Activated gamma-delta T cell treated with Interleukin-2 at 50 U/mL for 16 hours (primary cell): ENCODE measurements around the gene COX17.

ENCODE experiments used
- DNase-seq: peaks from one replicate; pipeline ENCODE4 v3.0.0-alpha.2; 2020

COX17 gene

GRCh38 chr3:119673875-119674274 lies 3.3 kb downstream of the COX17 start:
- no peak for DNase-seq

GRCh38 chr3:119672776-119673175 lies 4.4 kb downstream of the COX17 start:
- no peak for DNase-seq

GRCh38 chr3:119669906-119670570 lies 7.2 kb downstream of the COX17 start:
- no peak for DNase-seq

GRCh38 chr3:119665954-119666559 lies 11.1 kb downstream of the COX17 start:
- DNase-seq: no peak

- DNase-seq: no peak
Observed at GRCh38 chr3:119664850-119665379, 12.3 kb downstream of the COX17 start.

GRCh38 chr3:119664370-119664769 lies 12.8 kb downstream of the COX17 start:
- DNase-seq: no peak

- DNase-seq: no peak
Observed at GRCh38 chr3:119663885-119664284, 13.3 kb downstream of the COX17 start.

- no peak for DNase-seq
Observed at GRCh38 chr3:119662604-119663373, 14.4 kb downstream of the COX17 start.

- no peak for DNase-seq
Observed at GRCh38 chr3:119660474-119661440, 16.4 kb downstream of the COX17 start, which contains the start of gene POPDC2. POPDC2 (minus strand) TSS chr3:119660589; CDS start chr3:119660423, 166 bp downstream.

GRCh38 chr3:119659606-119660291 lies 17.5 kb downstream of the COX17 start:
- no peak for DNase-seq

- no peak for DNase-seq
Observed at GRCh38 chr3:119658994-119659393, 18.2 kb downstream of the COX17 start.

- DNase-seq: no peak
Observed at GRCh38 chr3:119657887-119658702, 19.1 kb downstream of the COX17 start.

GRCh38 chr3:119653876-119654275 lies 23.3 kb downstream of the COX17 start:
- no peak for DNase-seq

GRCh38 chr3:119652306-119653033 lies 24.7 kb downstream of the COX17 start:
- no peak for DNase-seq

GRCh38 chr3:119649761-119650160 lies 27.4 kb downstream of the COX17 start:
- DNase-seq: no peak

- no peak for DNase-seq
Observed at GRCh38 chr3:119647843-119648575, 29.2 kb downstream of the COX17 start.

GRCh38 chr3:119647171-119647570 lies 30.0 kb downstream of the COX17 start:
- DNase-seq: no peak

- DNase-seq: no peak
Observed at GRCh38 chr3:119645813-119646212, 31.4 kb downstream of the COX17 start.

GRCh38 chr3:119644481-119644880 lies 32.7 kb downstream of the COX17 start:
- no peak for DNase-seq
